ENCODE results near the gene UNC5C. TPM values are rescaled to one million over a fixed set of nuclear protein-coding genes. Genes with fewer than 3 reads are reported as not detected.

UNC5C gene
- total RNA-seq, 1 experiment from 2014 or later: not detected

- Histone ChIP-seq H3K9me3 (no peaks in the 10 kb centered on the region), H3K4me3 (ENCODE audit: low read depth, low read length) (no peak overlapping the region), H3K36me3 (ENCODE audit: control insufficient read depth, insufficient read depth, low read length) (no peaks in the 10 kb centered on the region), H3K4me1 (peaks cover 36% of the 10 kb centered on the region), H3K27me3 (replicated peaks; ENCODE audit: control insufficient read depth, insufficient read depth, low read length) (no peaks in the 10 kb centered on the region)
- Mint-ChIP-seq H3K27ac (ENCODE audit: unreplicated experiment) (no peak overlapping the region), H3K36me3 (ENCODE audit: insufficient read depth, unreplicated experiment) (peaks cover 6% of the 10 kb centered on the region), H3K4me1 (ENCODE audit: low read depth, unreplicated experiment) (peaks cover 5% of the 10 kb centered on the region), H3K4me3 (ENCODE audit: unreplicated experiment) (no peak overlapping the region), H3K27me3 (ENCODE audit: insufficient read depth, unreplicated experiment) (no peaks in the 10 kb centered on the region), H3K9me3 (ENCODE audit: unreplicated experiment) (no peaks in the 10 kb centered on the region)
- no peak for TF ChIP-seq CTCF (IDR thresholded peaks at IDR 0.05; ENCODE audit: insufficient read depth in 1 of 2, low read depth in 1 of 2, low read length in 1 of 2, severe bottlenecking in 1 of 2, unreplicated experiment in 1 of 2)
- POLR2A ChIA-PET: no interaction called here
- no peak for DNase-seq
- CTCF ChIA-PET: no interaction called here
- no TSS peak for BruUV-seq (replicated peaks)
- intact Hi-C loops (cut with micrococcal nuclease; ENCODE audit: unreplicated experiment): no loop called here
These were observed 185.7 kb downstream of the UNC5C start for GRCh38 chr4:95362906-95363558.

GRCh38 chr4:95362066-95362465, 186.7 kb downstream of the UNC5C start:
- Histone ChIP-seq H3K36me3 (ENCODE audit: control insufficient read depth, insufficient read depth, low read length) (no peaks in the 10 kb centered on the region), H3K4me3 (ENCODE audit: low read depth, low read length) (no peak overlapping the region), H3K4me1 (peaks cover 41% of the 10 kb centered on the region), H3K9me3 (no peaks in the 10 kb centered on the region), H3K27me3 (replicated peaks; ENCODE audit: control insufficient read depth, insufficient read depth, low read length) (no peaks in the 10 kb centered on the region)
- ChIA-PET CTCF (no interaction called here), POLR2A (no interaction called here)
- Mint-ChIP-seq H3K36me3 (ENCODE audit: insufficient read depth, unreplicated experiment) (peaks cover 6% of the 10 kb centered on the region), H3K27me3 (ENCODE audit: insufficient read depth, unreplicated experiment) (no peaks in the 10 kb centered on the region), H3K9me3 (ENCODE audit: unreplicated experiment) (no peaks in the 10 kb centered on the region), H3K4me1 (ENCODE audit: low read depth, unreplicated experiment) (peaks cover 9% of the 10 kb centered on the region), H3K4me3 (ENCODE audit: unreplicated experiment) (no peak overlapping the region), H3K27ac (ENCODE audit: unreplicated experiment) (no peak overlapping the region)
- no peak for DNase-seq
- intact Hi-C loops (cut with micrococcal nuclease; ENCODE audit: unreplicated experiment): no loop called here
- no TSS peak for BruUV-seq (replicated peaks)
- TF ChIP-seq CTCF (IDR thresholded peaks at IDR 0.05; ENCODE audit: insufficient read depth in 1 of 2, low read depth in 1 of 2, low read length in 1 of 2, severe bottlenecking in 1 of 2, unreplicated experiment in 1 of 2): no peak

- no TSS peak for BruUV-seq (replicated peaks)
- TF ChIP-seq CTCF (IDR thresholded peaks at IDR 0.05; ENCODE audit: insufficient read depth in 1 of 2, low read depth in 1 of 2, low read length in 1 of 2, severe bottlenecking in 1 of 2, unreplicated experiment in 1 of 2): no peak
- Mint-ChIP-seq H3K4me3 (ENCODE audit: unreplicated experiment) (no peak overlapping the region), H3K4me1 (ENCODE audit: low read depth, unreplicated experiment) (peaks cover 9% of the 10 kb centered on the region), H3K27me3 (ENCODE audit: insufficient read depth, unreplicated experiment) (no peaks in the 10 kb centered on the region), H3K36me3 (ENCODE audit: insufficient read depth, unreplicated experiment) (peaks cover 6% of the 10 kb centered on the region), H3K9me3 (ENCODE audit: unreplicated experiment) (no peaks in the 10 kb centered on the region), H3K27ac (ENCODE audit: unreplicated experiment) (no peak overlapping the region)
- intact Hi-C loops (cut with micrococcal nuclease; ENCODE audit: unreplicated experiment): no loop called here
- no peak for DNase-seq
- ChIA-PET CTCF (no interaction called here), POLR2A (no interaction called here)
- Histone ChIP-seq H3K36me3 (ENCODE audit: control insufficient read depth, insufficient read depth, low read length) (no peaks in the 10 kb centered on the region), H3K4me3 (ENCODE audit: low read depth, low read length) (no peak overlapping the region), H3K9me3 (no peaks in the 10 kb centered on the region), H3K4me1 (peaks cover 41% of the 10 kb centered on the region), H3K27me3 (replicated peaks; ENCODE audit: control insufficient read depth, insufficient read depth, low read length) (no peaks in the 10 kb centered on the region)
These were observed 187.1 kb downstream of the UNC5C start for GRCh38 chr4:95361696-95361965.
